Liver (tissue), 9 donors: ENCODE measurements around the gene PEAK3. TPM values are rescaled to one million over a fixed set of nuclear protein-coding genes. Genes with fewer than 3 reads are reported as not detected.

Experiments used
- DNase-seq: peaks from one replicate; pipeline ENCODE4 v3.0.0-alpha.2; 2017; ENCODE audit warnings: low spot score
- H3K27ac ChIP-seq, 2 donors: one replicate each; pipeline ENCODE4 v1.7.0; 2013; ENCODE audit warnings: inconsistent platforms in 2 of 2, low read length in 2 of 2, control low read depth in 1 of 2, low read depth in 1 of 2, mild to moderate bottlenecking in 1 of 2
- H3K27me3 ChIP-seq, 4 donors: one replicate each; pipeline versions ENCODE4 v1.6.1 to v1.7.0; 2013; ENCODE audit warnings: low read length in 3 of 4, inconsistent platforms in 1 of 4, mild to moderate bottlenecking in 1 of 4, moderate library complexity in 1 of 4; ENCODE audit not compliant: control insufficient read depth in 4 of 4, insufficient read depth in 4 of 4
- H3K36me3 ChIP-seq, 4 donors: one replicate each; pipeline versions ENCODE4 v1.6.1 to v1.7.0; 2013; ENCODE audit warnings: low read length in 3 of 4, mild to moderate bottlenecking in 3 of 4, low read depth in 1 of 4, moderate library complexity in 1 of 4; ENCODE audit not compliant: control insufficient read depth in 4 of 4, insufficient read depth in 3 of 4
- H3K4me1 ChIP-seq, 4 donors: one replicate each; pipeline versions ENCODE4 v1.6.1 to v1.7.0; 2013; ENCODE audit warnings: low read length in 3 of 4, mild to moderate bottlenecking in 3 of 4, moderate library complexity in 1 of 4; ENCODE audit not compliant: control insufficient read depth in 4 of 4, insufficient read depth in 4 of 4
- H3K4me3 ChIP-seq, 3 donors: one replicate each; pipeline versions ENCODE4 v1.6.1 to v1.7.0; 2013; ENCODE audit warnings: low read length in 3 of 3, control low read depth in 1 of 3, low read depth in 1 of 3, mild to moderate bottlenecking in 1 of 3
- H3K9ac ChIP-seq, 2 donors: one replicate each; pipeline ENCODE4 v1.7.0; 2013; ENCODE audit warnings: low read length in 2 of 2, mild to moderate bottlenecking in 2 of 2, moderate library complexity in 2 of 2, control low read depth in 1 of 2, low read depth in 1 of 2
- H3K9me3 ChIP-seq, 4 donors: one replicate each; pipeline versions ENCODE4 v1.6.1 to v1.7.0; 2013; ENCODE audit warnings: low read length in 3 of 4; ENCODE audit not compliant: control insufficient read depth in 4 of 4
- EGR1 ChIP-seq, 2 donors: IDR thresholded peaks; 2 replicates each; pipeline ENCODE4 v1.6.1; 2016 to 2018; ENCODE audit warnings: antibody characterized with exemption in 2 of 2, low read depth in 2 of 2
- FOXA1 ChIP-seq: IDR thresholded peaks from 2 replicates; pipeline ENCODE4 v1.6.1; 2016; ENCODE audit warnings: antibody characterized with exemption
- FOXA2 ChIP-seq: IDR thresholded peaks from 2 replicates; pipeline ENCODE4 v1.6.1; 2016; ENCODE audit warnings: antibody characterized with exemption
- GABPA ChIP-seq, 2 donors: IDR thresholded peaks in 1 of 2; conservative IDR thresholded peaks in 1 of 2; 2 replicates each; pipeline ENCODE4 v1.6.1; 2016; ENCODE audit warnings: antibody characterized with exemption in 2 of 2, mild to moderate bottlenecking in 1 of 2, moderate library complexity in 1 of 2
- HNF4A ChIP-seq, 2 donors: conservative IDR thresholded peaks; 2 replicates each; pipeline ENCODE4 v1.6.1; 2016; ENCODE audit warnings: antibody characterized with exemption in 2 of 2, mild to moderate bottlenecking in 2 of 2
- JUND ChIP-seq, 2 donors: IDR thresholded peaks; 2 replicates each; pipeline ENCODE4 v1.6.1; 2016; ENCODE audit warnings: antibody characterized with exemption in 2 of 2
- NR2F2 ChIP-seq: IDR thresholded peaks from 2 replicates; pipeline ENCODE4 v1.6.1; 2016; ENCODE audit warnings: antibody characterized with exemption
- RAD21 ChIP-seq, 2 donors: IDR thresholded peaks; 2 replicates each; pipeline ENCODE4 v1.6.1; 2016; ENCODE audit warnings: antibody characterized with exemption in 2 of 2, mild to moderate bottlenecking in 2 of 2
- RXRA ChIP-seq, 2 donors: IDR thresholded peaks; 2 replicates each; pipeline ENCODE4 v1.6.1; 2017 to 2018; ENCODE audit warnings: antibody characterized with exemption in 2 of 2, mild to moderate bottlenecking in 1 of 2
- SP1 ChIP-seq: IDR thresholded peaks from 2 replicates; pipeline ENCODE4 v1.6.1; 2018; ENCODE audit warnings: antibody characterized with exemption, mild to moderate bottlenecking
- TAF1 ChIP-seq: conservative IDR thresholded peaks from 2 replicates; pipeline ENCODE4 v1.6.1; 2016; ENCODE audit warnings: antibody characterized with exemption, mild to moderate bottlenecking
- YY1 ChIP-seq: IDR thresholded peaks from 2 replicates; pipeline ENCODE4 v1.6.1; 2016; ENCODE audit warnings: antibody characterized with exemption, mild to moderate bottlenecking
- WGBS: extraction: QIAGEN DNeasy Blood & Tissue Kit; methylation state at CpG from one replicate; pipeline ENCODE4 v1.1.7; 2013; 5-methylcytosine and 5-hydroxymethylcytosine counted together
- polyA plus RNA-seq, 2 donors: library from polyadenylated mRNA; stranded (reverse) in 1 of 2; unstranded in 1 of 2; fragments of 200-250 nt in 1 of 2; fragments of >200 nt in 1 of 2; fragmentation: Nextera tagmentation in 1 of 2; extraction: Ambion mirVana in 1 of 2; gene quantifications; one replicate each; pipeline versions ENCODE4 v1.2.1 to v1.2.3, GENCODE V29; 2013 to 2015
- total RNA-seq, 2 donors: library from RNA; depleted of rRNA; stranded (reverse); fragments of >200 nt; gene quantifications; one replicate each; pipeline ENCODE4 v1.2.3, GENCODE V29; 2014
- TF ChIP-seq, protein P1 (sequence below): fragments of 150-350 bp; IDR thresholded peaks from 2 replicates; pipeline ENCODE4 v1.5.1; 2017; ENCODE audit warnings: improper control_type of control experiment, low read depth, low read length; ENCODE audit not compliant: missing input control
- TF ChIP-seq, protein P2 (sequence below): IDR thresholded peaks from 2 replicates; pipeline ENCODE4 v1.6.1; 2016; ENCODE audit warnings: antibody characterized with exemption
- TF ChIP-seq, protein P3 (sequence below): IDR thresholded peaks from 2 replicates; pipeline ENCODE4 v1.6.1; 2016; ENCODE audit warnings: antibody characterized with exemption
- TF ChIP-seq, protein P4 (sequence below): IDR thresholded peaks from 2 replicates; pipeline ENCODE4 v1.6.1; 2016; ENCODE audit warnings: antibody characterized with exemption, mild to moderate bottlenecking
- TF ChIP-seq, protein P5 (sequence below): IDR thresholded peaks from 2 replicates; pipeline ENCODE4 v1.6.1; 2016; ENCODE audit warnings: antibody characterized with exemption
- donor health status: healthy.
- donor health status: healthy.
- donor health status: healthy.
- donor health status: healthy.
- donor health status: healthy.

Gene PEAK3
- total and polyA plus RNA-seq, 4 donors = 0.09 to 0.67 (median 0.31) TPM

DNA sequence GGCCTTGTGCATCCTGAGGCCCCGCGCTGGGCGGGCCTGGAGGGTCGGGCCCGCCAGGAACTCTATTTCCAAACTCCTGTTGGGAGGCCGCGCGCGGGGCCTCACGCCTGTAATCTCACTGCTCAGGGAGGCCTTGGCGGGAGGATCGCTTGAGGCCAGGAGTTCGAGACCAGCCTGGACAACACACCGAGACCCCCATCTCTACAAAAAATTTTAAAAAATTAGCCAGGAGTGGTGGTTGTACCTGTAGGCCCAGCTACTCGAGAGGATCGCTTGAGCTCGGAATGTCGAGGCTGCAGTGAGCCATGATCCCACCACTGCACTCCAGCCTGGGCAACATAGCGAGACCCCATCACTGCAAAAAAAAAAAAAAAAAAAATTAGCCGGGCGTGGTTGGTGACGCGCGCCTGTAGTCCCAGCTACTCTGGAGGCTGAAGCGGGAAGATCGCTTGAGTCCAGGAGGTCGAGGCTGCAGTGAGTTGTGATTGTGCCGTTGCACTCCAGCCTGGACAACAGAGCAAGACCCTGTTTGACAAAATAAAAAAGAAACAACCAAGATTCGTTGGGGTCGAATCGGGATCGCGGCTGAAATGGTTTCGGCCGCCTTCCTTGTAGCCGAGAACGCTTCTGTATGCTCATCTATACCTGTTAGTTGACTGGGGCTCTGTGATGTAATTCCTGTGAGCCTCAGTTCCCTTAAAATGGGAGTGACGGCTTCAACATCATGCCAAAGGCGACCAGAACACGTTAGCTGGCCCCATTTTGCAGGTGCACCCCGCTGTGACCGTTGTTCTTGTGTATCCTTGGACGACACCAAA is 44.7 kb downstream of the PEAK3 start:
- WGBS = 44% methylated on average over 43 of the region's 43 CpGs
- DNase-seq = no peak
- peaks cover 0 to 4% (median 0%) of the 10 kb centered on the region in 4 donors for H3K36me3 ChIP-seq
- no peaks in the 10 kb centered on the region for H3K9me3 ChIP-seq
- TF ChIP-seq FOXA1 = no peak
- no peak for TF ChIP-seq TAF1
- TF ChIP-seq EGR1 (IDR thresholded peaks at IDR 0.05; ENCODE audit: low read depth in 2 of 2) = no peak
- TF ChIP-seq, protein P1, sequence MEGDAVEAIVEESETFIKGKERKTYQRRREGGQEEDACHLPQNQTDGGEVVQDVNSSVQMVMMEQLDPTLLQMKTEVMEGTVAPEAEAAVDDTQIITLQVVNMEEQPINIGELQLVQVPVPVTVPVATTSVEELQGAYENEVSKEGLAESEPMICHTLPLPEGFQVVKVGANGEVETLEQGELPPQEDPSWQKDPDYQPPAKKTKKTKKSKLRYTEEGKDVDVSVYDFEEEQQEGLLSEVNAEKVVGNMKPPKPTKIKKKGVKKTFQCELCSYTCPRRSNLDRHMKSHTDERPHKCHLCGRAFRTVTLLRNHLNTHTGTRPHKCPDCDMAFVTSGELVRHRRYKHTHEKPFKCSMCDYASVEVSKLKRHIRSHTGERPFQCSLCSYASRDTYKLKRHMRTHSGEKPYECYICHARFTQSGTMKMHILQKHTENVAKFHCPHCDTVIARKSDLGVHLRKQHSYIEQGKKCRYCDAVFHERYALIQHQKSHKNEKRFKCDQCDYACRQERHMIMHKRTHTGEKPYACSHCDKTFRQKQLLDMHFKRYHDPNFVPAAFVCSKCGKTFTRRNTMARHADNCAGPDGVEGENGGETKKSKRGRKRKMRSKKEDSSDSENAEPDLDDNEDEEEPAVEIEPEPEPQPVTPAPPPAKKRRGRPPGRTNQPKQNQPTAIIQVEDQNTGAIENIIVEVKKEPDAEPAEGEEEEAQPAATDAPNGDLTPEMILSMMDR = no peak
- TF ChIP-seq, protein P2, sequence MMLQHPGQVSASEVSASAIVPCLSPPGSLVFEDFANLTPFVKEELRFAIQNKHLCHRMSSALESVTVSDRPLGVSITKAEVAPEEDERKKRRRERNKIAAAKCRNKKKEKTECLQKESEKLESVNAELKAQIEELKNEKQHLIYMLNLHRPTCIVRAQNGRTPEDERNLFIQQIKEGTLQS = no peak
- no peak for TF ChIP-seq GABPA (IDR thresholded peaks at IDR 0.05 in 1 of 2, conservative IDR thresholded peaks at IDR 0.05 in 1 of 2)
- TF ChIP-seq, protein P3, sequence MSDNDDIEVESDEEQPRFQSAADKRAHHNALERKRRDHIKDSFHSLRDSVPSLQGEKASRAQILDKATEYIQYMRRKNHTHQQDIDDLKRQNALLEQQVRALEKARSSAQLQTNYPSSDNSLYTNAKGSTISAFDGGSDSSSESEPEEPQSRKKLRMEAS = no peak
- no peak for TF ChIP-seq JUND (IDR thresholded peaks at IDR 0.05)
- no peak for TF ChIP-seq NR2F2
- no peak for TF ChIP-seq HNF4A (conservative IDR thresholded peaks at IDR 0.05)
- H3K9ac ChIP-seq = peak overlapping the region; percentile 78 to 86
- no peaks in the 10 kb centered on the region for H3K27me3 ChIP-seq
- peaks cover 24 to 61% (median 52%) of the 10 kb centered on the region in 4 donors for H3K4me1 ChIP-seq
- peak overlapping the region; percentile 83 to 98 (median 89) for H3K4me3 ChIP-seq
- H3K27ac ChIP-seq = peak overlapping the region; percentile 97 to 100

DNA sequence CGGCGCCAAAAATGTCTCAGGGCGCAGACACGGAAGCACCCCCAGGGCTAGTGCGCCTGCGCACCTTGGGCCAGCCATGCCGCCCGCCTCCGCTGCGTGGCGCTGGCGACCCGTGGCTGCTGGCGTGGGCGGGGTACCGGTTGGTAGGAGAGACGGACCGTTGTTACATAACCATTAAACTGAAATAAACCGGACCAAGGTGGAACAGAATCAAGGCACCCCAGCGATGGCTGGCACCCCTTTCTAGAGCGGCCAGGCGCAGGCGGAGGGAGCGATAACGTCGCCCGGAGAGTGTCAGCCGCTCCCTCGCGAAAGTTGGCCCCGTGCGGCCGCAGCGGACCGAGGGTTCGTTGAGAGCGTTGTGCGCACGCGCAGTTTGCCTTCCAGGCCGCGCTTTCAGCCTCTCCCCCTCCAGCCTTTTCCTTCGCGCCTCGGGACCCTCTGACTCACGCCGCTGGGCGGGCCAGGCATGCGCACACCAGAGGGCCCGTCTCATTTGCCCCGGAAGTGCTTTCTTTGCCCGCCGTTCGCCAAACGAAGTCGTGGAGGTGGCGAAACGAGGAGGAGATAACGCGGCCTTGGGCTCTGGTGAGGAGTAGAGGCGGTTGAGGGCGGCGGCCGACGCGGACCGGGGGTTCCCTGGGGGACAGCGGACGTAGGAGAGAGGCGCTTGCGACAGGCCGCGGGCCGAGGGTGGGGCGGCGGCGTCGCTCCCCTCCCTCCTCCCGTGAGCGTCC is 45.5 kb downstream of the PEAK3 start, which contains the start of the genes PLEKHJ1 and SF3A2:
PLEKHJ1 (minus strand) TSS at position 16 of the 737 bp plus-strand sequence. CDS start 81 bp downstream, outside the sequence.
SF3A2 (plus strand) TSS at position 511 of the 737 bp plus-strand sequence. CDS start 6,595 bp downstream, outside the sequence.
- Histone ChIP-seq H3K9ac (peak within 1 kb of the TSS; percentile 78 to 86), H3K4me1 (peaks cover 21 to 54% (median 45%) of the 10 kb centered on the region in 4 donors), H3K27ac (peak within 1 kb of the TSS; percentile 97 to 100), H3K27me3 (no peaks in the 10 kb centered on the region), H3K36me3 (peaks cover 0 to 4% (median under 1%) of the 10 kb centered on the region in 4 donors), H3K4me3 (peak within 1 kb of the TSS; percentile 83 to 98 (median 89)), H3K9me3 (no peaks in the 10 kb centered on the region)
- WGBS = under 1% methylated on average over 80 of the region's 80 CpGs
- DNase-seq = peak; percentile 99
- no peak for TF ChIP-seq TAF1
- TF ChIP-seq RAD21 (IDR thresholded peaks at IDR 0.05) = peak; percentile 95 to 96
- TF ChIP-seq, protein P1 = peak; percentile 100
- TF ChIP-seq JUND (IDR thresholded peaks at IDR 0.05) = peak; percentile 90 to 96
- peak; percentile 24 to 27 for TF ChIP-seq HNF4A (conservative IDR thresholded peaks at IDR 0.05)
- peak; percentile 46 for TF ChIP-seq SP1
- TF ChIP-seq, protein P4, sequence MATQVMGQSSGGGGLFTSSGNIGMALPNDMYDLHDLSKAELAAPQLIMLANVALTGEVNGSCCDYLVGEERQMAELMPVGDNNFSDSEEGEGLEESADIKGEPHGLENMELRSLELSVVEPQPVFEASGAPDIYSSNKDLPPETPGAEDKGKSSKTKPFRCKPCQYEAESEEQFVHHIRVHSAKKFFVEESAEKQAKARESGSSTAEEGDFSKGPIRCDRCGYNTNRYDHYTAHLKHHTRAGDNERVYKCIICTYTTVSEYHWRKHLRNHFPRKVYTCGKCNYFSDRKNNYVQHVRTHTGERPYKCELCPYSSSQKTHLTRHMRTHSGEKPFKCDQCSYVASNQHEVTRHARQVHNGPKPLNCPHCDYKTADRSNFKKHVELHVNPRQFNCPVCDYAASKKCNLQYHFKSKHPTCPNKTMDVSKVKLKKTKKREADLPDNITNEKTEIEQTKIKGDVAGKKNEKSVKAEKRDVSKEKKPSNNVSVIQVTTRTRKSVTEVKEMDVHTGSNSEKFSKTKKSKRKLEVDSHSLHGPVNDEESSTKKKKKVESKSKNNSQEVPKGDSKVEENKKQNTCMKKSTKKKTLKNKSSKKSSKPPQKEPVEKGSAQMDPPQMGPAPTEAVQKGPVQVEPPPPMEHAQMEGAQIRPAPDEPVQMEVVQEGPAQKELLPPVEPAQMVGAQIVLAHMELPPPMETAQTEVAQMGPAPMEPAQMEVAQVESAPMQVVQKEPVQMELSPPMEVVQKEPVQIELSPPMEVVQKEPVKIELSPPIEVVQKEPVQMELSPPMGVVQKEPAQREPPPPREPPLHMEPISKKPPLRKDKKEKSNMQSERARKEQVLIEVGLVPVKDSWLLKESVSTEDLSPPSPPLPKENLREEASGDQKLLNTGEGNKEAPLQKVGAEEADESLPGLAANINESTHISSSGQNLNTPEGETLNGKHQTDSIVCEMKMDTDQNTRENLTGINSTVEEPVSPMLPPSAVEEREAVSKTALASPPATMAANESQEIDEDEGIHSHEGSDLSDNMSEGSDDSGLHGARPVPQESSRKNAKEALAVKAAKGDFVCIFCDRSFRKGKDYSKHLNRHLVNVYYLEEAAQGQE = no peak
- peak; percentile 21 for TF ChIP-seq FOXA2
- TF ChIP-seq NR2F2 = no peak
- TF ChIP-seq, protein P3 = peak; percentile 84
- TF ChIP-seq YY1 = peak; percentile 69
- peak; percentile 85 to 94 for TF ChIP-seq EGR1 (IDR thresholded peaks at IDR 0.05; ENCODE audit: low read depth in 2 of 2)
- TF ChIP-seq, protein P2 = peak; percentile 59
- TF ChIP-seq, protein P5, sequence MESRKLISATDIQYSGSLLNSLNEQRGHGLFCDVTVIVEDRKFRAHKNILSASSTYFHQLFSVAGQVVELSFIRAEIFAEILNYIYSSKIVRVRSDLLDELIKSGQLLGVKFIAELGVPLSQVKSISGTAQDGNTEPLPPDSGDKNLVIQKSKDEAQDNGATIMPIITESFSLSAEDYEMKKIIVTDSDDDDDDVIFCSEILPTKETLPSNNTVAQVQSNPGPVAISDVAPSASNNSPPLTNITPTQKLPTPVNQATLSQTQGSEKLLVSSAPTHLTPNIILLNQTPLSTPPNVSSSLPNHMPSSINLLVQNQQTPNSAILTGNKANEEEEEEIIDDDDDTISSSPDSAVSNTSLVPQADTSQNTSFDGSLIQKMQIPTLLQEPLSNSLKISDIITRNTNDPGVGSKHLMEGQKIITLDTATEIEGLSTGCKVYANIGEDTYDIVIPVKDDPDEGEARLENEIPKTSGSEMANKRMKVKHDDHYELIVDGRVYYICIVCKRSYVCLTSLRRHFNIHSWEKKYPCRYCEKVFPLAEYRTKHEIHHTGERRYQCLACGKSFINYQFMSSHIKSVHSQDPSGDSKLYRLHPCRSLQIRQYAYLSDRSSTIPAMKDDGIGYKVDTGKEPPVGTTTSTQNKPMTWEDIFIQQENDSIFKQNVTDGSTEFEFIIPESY = peak; percentile 56
- peak in 1 of 2 donors; percentile 34 for TF ChIP-seq RXRA (IDR thresholded peaks at IDR 0.05)
- TF ChIP-seq GABPA (IDR thresholded peaks at IDR 0.05 in 1 of 2, conservative IDR thresholded peaks at IDR 0.05 in 1 of 2) = peak; percentile 76 to 93
- TF ChIP-seq FOXA1 = no peak
